Left ventricle myocardium inferior (tissue), 1 donor: Measurements from ENCODE around the gene NCK1. TPM values are rescaled to one million over a fixed set of nuclear protein-coding genes. Genes with fewer than 3 reads are reported as not detected.

ENCODE experiments used
- DNase-seq: peaks from one replicate; pipeline ENCODE4 v3.0.0-alpha.2; 2020
- H3K27ac ChIP-seq: fragments of 200-600 bp; replicated peaks from 2 replicates; pipeline ENCODE4 v1.8.0; 2021
- H3K27me3 ChIP-seq: fragments of 200-600 bp; 2 replicates; pipeline ENCODE4 v1.8.0; 2021; ENCODE audit warnings: low read depth
- H3K36me3 ChIP-seq: fragments of 200-600 bp; 2 replicates; pipeline ENCODE4 v1.8.0; 2021
- H3K4me1 ChIP-seq: fragments of 200-600 bp; 2 replicates; pipeline ENCODE4 v1.8.0; 2021
- H3K4me3 ChIP-seq: fragments of 200-600 bp; 2 replicates; pipeline ENCODE4 v1.8.0; 2021; ENCODE audit warnings: mild to moderate bottlenecking, moderate library complexity
- H3K9me3 ChIP-seq: fragments of 200-600 bp; replicated peaks from 2 replicates; pipeline ENCODE4 v1.8.0; 2021
- intact Hi-C: fragments of 100-400 bp; cut with micrococcal nuclease; formaldehyde crosslinking; loops from one replicate; pipeline ENCODE4 v1.11.0; 2022
- total RNA-seq: library from RNA; stranded (reverse); fragmentation: NEBNext Ultra II Directional; extraction: Animal tissue kit (Norgen Biotek cat#: 25700); gene quantifications from one replicate; pipeline ENCODE4 v1.2.1, GENCODE V29; 2021
- TF ChIP-seq, protein P1 (sequence below): fragments of 200-600 bp; IDR thresholded peaks from 2 replicates; pipeline ENCODE4 v1.8.0; 2021; ENCODE audit warnings: antibody characterized with exemption, mild to moderate bottlenecking, borderline replicate concordance
- donor health status: DM: no; HTN: yes; CAD: no; lungs with severe emphysema.

The NCK1 gene
- total RNA-seq, 1 donor from 2014 or later, result 23.6 TPM

DNA sequence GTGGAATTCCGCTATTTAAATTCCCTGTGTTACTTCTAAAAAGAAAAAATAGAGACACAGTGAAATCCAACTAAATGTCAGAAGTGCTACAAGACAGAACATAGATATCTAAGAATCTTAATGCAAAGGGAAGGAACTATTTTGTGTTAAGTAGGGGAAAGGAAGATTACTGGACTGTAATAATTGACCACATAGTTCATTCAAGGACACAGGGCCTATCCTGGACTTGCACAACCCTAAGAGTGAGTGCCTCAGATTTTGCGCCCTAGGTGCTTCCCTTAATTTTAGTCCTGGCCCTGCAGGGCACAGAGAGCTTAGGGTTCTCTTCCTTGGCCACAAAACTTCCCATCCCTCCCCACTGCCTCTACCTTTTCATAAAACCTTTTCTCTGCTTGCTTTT is 92.2 kb downstream of the NCK1 start:
- intact Hi-C loops, result no loop called here
- H3K4me3 ChIP-seq, result no peak overlapping the region
- TF ChIP-seq, protein P1, sequence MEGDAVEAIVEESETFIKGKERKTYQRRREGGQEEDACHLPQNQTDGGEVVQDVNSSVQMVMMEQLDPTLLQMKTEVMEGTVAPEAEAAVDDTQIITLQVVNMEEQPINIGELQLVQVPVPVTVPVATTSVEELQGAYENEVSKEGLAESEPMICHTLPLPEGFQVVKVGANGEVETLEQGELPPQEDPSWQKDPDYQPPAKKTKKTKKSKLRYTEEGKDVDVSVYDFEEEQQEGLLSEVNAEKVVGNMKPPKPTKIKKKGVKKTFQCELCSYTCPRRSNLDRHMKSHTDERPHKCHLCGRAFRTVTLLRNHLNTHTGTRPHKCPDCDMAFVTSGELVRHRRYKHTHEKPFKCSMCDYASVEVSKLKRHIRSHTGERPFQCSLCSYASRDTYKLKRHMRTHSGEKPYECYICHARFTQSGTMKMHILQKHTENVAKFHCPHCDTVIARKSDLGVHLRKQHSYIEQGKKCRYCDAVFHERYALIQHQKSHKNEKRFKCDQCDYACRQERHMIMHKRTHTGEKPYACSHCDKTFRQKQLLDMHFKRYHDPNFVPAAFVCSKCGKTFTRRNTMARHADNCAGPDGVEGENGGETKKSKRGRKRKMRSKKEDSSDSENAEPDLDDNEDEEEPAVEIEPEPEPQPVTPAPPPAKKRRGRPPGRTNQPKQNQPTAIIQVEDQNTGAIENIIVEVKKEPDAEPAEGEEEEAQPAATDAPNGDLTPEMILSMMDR, result no peak

DNA sequence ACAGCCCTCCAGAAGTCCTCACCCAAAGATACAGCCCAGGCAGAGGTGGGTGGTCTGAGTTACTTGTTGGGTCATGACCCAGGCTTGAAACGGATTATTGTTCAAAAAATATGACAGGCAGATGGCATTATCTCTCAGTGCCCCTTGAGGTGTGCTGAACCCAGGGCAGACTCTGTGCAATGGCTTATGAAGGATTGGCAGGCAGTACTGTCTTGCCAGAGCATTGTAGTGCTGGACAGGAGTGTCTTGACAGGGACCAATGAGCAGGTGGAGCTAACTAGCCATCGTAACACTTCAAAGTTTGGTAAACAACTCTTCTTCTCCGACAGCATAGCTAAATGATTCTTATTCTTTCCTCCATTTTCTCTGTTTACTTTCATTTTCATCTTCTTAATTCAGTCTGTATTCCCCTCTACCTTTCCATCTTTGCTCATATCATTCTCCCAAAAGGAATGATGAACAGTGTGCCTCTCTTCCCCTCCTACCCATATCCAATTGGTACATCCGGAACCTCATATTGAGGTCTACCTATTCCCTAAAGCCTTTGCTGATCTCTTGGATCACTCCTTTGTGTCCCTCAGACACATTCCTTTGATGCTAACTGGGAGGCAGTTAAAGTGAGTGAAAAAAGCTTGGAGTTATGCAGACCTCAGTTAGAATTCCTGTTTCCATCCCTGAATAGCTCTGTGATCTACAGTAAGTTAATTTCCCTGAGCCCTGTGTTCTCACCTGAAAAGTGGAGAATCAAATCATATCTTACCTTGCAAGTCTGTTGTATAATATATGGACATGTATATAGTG is 93.2 kb downstream of the NCK1 start:
- H3K9me3 ChIP-seq, result no peaks in the 10 kb centered on the region
- no peak for DNase-seq
- H3K4me1 ChIP-seq, result peaks cover 5% of the 10 kb centered on the region
- no peak overlapping the region for H3K4me3 ChIP-seq
- intact Hi-C loops, result no loop called here
- no peaks in the 10 kb centered on the region for H3K36me3 ChIP-seq
- H3K27me3 ChIP-seq, result no peaks in the 10 kb centered on the region
- H3K27ac ChIP-seq, result no peak overlapping the region
- TF ChIP-seq, protein P1, result no peak

More for the DNA sequence above, 92.2 kb downstream of the NCK1 start:
- no peak for DNase-seq
- H3K27ac ChIP-seq, result no peak overlapping the region
- no peaks in the 10 kb centered on the region for H3K9me3 ChIP-seq
- H3K4me1 ChIP-seq, result peaks cover 14% of the 10 kb centered on the region
- H3K36me3 ChIP-seq, result no peaks in the 10 kb centered on the region
- H3K27me3 ChIP-seq, result no peaks in the 10 kb centered on the region

DNA sequence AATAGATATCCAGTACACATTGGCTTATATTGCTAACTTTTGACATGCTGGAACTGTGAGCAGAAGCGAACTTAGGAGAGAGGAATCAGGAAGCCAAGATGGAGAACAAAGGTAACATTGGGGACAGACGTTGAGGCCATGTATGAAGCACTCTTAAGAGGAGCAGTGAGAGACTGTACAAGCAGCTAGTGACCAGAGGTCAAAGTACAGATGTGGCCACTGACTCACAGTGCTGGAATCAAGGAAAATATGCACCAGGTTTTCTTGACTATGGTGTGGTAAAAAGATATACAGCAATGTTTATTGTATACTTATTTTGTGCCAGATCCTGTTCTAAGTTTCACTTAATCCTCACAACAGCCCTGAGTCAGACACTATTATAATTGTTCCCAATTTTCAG is 93.8 kb downstream of the NCK1 start:
- no peak overlapping the region for H3K27ac ChIP-seq
- intact Hi-C loops, result no loop called here
- no peaks in the 10 kb centered on the region for H3K36me3 ChIP-seq
- H3K9me3 ChIP-seq, result no peaks in the 10 kb centered on the region
- TF ChIP-seq, protein P1, result no peak
- H3K4me3 ChIP-seq, result no peak overlapping the region
- no peaks in the 10 kb centered on the region for H3K27me3 ChIP-seq
- H3K4me1 ChIP-seq, result no peaks in the 10 kb centered on the region
- DNase-seq, result no peak

DNA sequence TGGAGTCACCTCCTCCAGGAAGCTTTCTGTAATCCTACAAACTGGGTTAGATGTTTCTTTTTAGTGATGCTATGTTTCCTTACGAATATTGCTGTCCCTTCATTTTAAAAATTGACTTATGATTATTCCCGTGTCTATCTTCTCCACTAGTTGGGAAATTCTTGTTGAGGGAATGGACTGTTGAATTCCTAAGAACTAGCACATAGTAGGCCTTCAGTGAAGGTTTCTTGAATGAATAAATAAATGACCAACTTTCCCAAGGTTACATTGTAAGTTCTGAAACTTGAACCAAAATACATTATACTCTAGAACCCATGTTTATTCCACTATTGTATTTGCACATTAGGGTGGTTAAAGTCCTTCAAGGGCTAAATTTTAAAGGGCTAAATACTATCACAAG is 95.0 kb downstream of the NCK1 start:
- no peak overlapping the region for H3K27ac ChIP-seq
- no peaks in the 10 kb centered on the region for H3K4me1 ChIP-seq
- TF ChIP-seq, protein P1, result no peak
- no peak overlapping the region for H3K4me3 ChIP-seq
- DNase-seq, result no peak
- no peaks in the 10 kb centered on the region for H3K27me3 ChIP-seq
- no peaks in the 10 kb centered on the region for H3K9me3 ChIP-seq
- H3K36me3 ChIP-seq, result no peaks in the 10 kb centered on the region
- intact Hi-C loops, result no loop called here

DNA sequence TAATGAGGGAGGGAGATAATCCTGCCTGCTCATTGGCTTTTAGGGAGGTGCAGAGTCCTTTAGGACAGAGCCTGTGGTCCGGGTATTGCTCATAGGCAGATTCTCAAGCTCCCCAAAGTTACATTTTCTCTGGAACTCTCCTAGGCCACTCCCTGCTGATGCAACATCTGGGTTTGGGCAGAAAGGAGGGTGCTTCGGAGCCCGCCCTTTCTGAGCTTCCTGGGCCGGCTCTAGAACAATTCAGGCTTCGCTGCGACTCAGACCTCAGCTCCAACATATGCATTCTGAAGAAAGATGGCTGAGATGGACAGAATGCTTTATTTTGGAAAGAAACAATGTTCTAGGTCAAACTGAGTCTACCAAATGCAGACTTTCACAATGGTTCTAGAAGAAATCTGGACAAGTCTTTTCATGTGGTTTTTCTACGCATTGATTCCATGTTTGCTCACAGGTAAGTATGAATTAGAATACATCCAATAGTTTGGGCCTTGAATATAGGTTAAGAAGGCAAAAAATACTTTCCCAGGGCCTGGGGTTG is 95.8 kb downstream of the NCK1 start, which contains the start of gene IL20RB:
TSS of gene IL20RB (plus strand) at position 233 of the 538 bp plus-strand sequence. CDS start at position 364, 131 bp downstream.
- intact Hi-C loops, result no loop called here
- H3K36me3 ChIP-seq, result no peaks in the 10 kb centered on the region

More for the DNA sequence above, 95.8 kb downstream of the NCK1 start, which contains the start of gene IL20RB:
- TF ChIP-seq, protein P1, result no peak
- no peak for DNase-seq
- Histone ChIP-seq H3K4me3 (no peak within 1 kb of the TSS), H3K27ac (no peak within 1 kb of the TSS), H3K4me1 (no peaks in the 10 kb centered on the region), H3K27me3 (no peaks in the 10 kb centered on the region), H3K9me3 (no peaks in the 10 kb centered on the region)
